GM12891 (cell line): ENCODE measurements around the gene SLC37A2.

Source experiments
- POLR2A ChIP-seq: IDR thresholded peaks from 2 replicates; pipeline ENCODE4 v1.6.1; 2011; ENCODE audit warnings: low read depth, low read length, control low read depth
- POLR2AphosphoS5 ChIP-seq: IDR thresholded peaks from 2 replicates; pipeline ENCODE4 v1.6.1; 2011; ENCODE audit warnings: low read depth, low read length, control low read depth
- POU2F2 ChIP-seq: IDR thresholded peaks from 2 replicates; pipeline ENCODE4 v1.6.1; 2011; ENCODE audit warnings: low read depth, mild to moderate bottlenecking, control low read depth, low read length, moderate library complexity
- SPI1 ChIP-seq: IDR thresholded peaks from 2 replicates; pipeline ENCODE4 v1.6.1; 2011; ENCODE audit warnings: low read depth, low read length, control low read depth

- no peak for TF ChIP-seq POLR2A
- TF ChIP-seq POLR2AphosphoS5: no peak
- no peak for TF ChIP-seq POU2F2
- no peak for TF ChIP-seq SPI1
Measured at GRCh38 chr11:125069796-125070195, 6.7 kb downstream of the SLC37A2 start.
